GM23338 (cell line): ENCODE measurements around the gene GCNT1. TPM values are rescaled to one million over a fixed set of nuclear protein-coding genes. Genes with fewer than 3 reads are reported as not detected.

Experiments
- ATAC-seq: fragments of 200-7000 bp; cut with Tn5 transposase; 3 replicates; pipeline ENCODE4 v1.9.1; 2020
- DNase-seq: peaks from one replicate; pipeline ENCODE4 v3.0.0-alpha.2; 2015; ENCODE audit warnings: low spot score
- H2AFZ ChIP-seq: fragments of 200-600 bp; sonication (generic); 2 replicates; pipeline ENCODE4 v1.8.0; 2016; ENCODE audit warnings: antibody characterized with exemption, mild to moderate bottlenecking, moderate library complexity
- H3F3A ChIP-seq: fragments of 200-600 bp; sonication (generic); replicated peaks from 2 replicates; pipeline ENCODE4 v1.8.0; 2017; ENCODE audit warnings: antibody characterized with exemption, mixed run types, low read depth
- H3K27ac ChIP-seq: fragments of 200-600 bp; sonication (generic); 2 replicates; pipeline ENCODE4 v1.6.1; 2016; ENCODE audit warnings: low read depth
- H3K27me3 ChIP-seq: fragments of 200-600 bp; sonication (generic); 2 replicates; pipeline ENCODE4 v1.8.0; 2016; ENCODE audit warnings: mild to moderate bottlenecking, mixed run types, moderate library complexity; ENCODE audit not compliant: insufficient read depth
- H3K36me3 ChIP-seq: fragments of 200-600 bp; sonication (generic); 2 replicates; pipeline ENCODE4 v1.8.0; 2016; ENCODE audit warnings: mild to moderate bottlenecking; ENCODE audit not compliant: insufficient read depth
- H3K4me1 ChIP-seq: fragments of 200-600 bp; sonication (generic); 2 replicates; pipeline ENCODE4 v1.8.0; 2016; ENCODE audit warnings: mild to moderate bottlenecking, moderate library complexity; ENCODE audit not compliant: insufficient read depth
- H3K4me2 ChIP-seq: fragments of 200-600 bp; sonication (generic); 2 replicates; pipeline ENCODE4 v1.7.1; 2017; ENCODE audit warnings: mixed run types
- H3K4me3 ChIP-seq: fragments of 200-600 bp; sonication (generic); 2 replicates; pipeline ENCODE4 v1.6.1; 2016; ENCODE audit warnings: mixed run types
- H3K79me2 ChIP-seq: fragments of 200-600 bp; sonication (generic); replicated peaks from 2 replicates; pipeline ENCODE4 v1.8.0; 2017; ENCODE audit warnings: mild to moderate bottlenecking; ENCODE audit not compliant: insufficient read depth
- H3K9me2 ChIP-seq: fragments of 200-600 bp; sonication (generic); 2 replicates; pipeline ENCODE4 v1.8.0; 2017; ENCODE audit not compliant: insufficient read depth
- H4K20me1 ChIP-seq: fragments of 200-600 bp; sonication (generic); replicated peaks from 2 replicates; pipeline ENCODE4 v1.8.0; 2017; ENCODE audit warnings: mild to moderate bottlenecking; ENCODE audit not compliant: insufficient read depth
- H3K27ac Mint-ChIP-seq: 2 replicates; pipeline ENCODE4 v1.8.0; 2020; ENCODE audit warnings: inconsistent platforms, mild to moderate bottlenecking, moderate library complexity, mixed read lengths
- H3K27me3 Mint-ChIP-seq: 3 replicates; pipeline ENCODE4 v1.8.0; 2022; ENCODE audit warnings: low read depth, mild to moderate bottlenecking, moderate library complexity, mixed read lengths, inconsistent platforms; ENCODE audit not compliant: insufficient read depth, poor library complexity
- H3K36me3 Mint-ChIP-seq: 3 replicates; pipeline ENCODE4 v1.8.0; 2021; ENCODE audit warnings: low read depth, mild to moderate bottlenecking, inconsistent platforms, moderate library complexity, mixed read lengths
- H3K4me1 Mint-ChIP-seq: 3 replicates; pipeline ENCODE4 v1.8.0; 2020; ENCODE audit warnings: mild to moderate bottlenecking, inconsistent platforms, mixed read lengths
- H3K4me3 Mint-ChIP-seq: 3 replicates; pipeline ENCODE4 v1.8.0; 2021; ENCODE audit warnings: moderate library complexity, mild to moderate bottlenecking, inconsistent platforms, mixed read lengths
- H3K9me3 Mint-ChIP-seq: 3 replicates; pipeline ENCODE4 v1.8.0; 2020; ENCODE audit warnings: moderate library complexity, mild to moderate bottlenecking, inconsistent platforms, mixed read lengths
- CREB1 ChIP-seq: fragments of 250-450 bp; sonication (Bioruptor Pico); IDR thresholded peaks from 2 replicates; pipeline ENCODE4 v1.5.0; 2020; ENCODE audit warnings: low read depth, mild to moderate bottlenecking, moderate library complexity
- EZH2 ChIP-seq: fragments of 200-600 bp; sonication (generic); IDR thresholded peaks from one replicate; pipeline ENCODE4 v1.8.0; 2017; ENCODE audit warnings: antibody characterized with exemption, mild to moderate bottlenecking, low read depth; ENCODE audit not compliant: unreplicated experiment
- EZH2phosphoT487 ChIP-seq: fragments of 200-600 bp; sonication (generic); IDR thresholded peaks from one replicate; pipeline ENCODE4 v1.8.1; 2018; ENCODE audit warnings: antibody characterized with exemption; ENCODE audit not compliant: unreplicated experiment
- JUNB ChIP-seq: IDR thresholded peaks from one replicate; pipeline ENCODE4 v1.6.1; 2016; ENCODE audit warnings: antibody characterized with exemption; ENCODE audit not compliant: unreplicated experiment
- NANOG ChIP-seq: IDR thresholded peaks from 2 replicates; pipeline ENCODE4 v1.6.1; 2016; ENCODE audit warnings: antibody characterized with exemption, borderline replicate concordance
- POLR2AphosphoS5 ChIP-seq: IDR thresholded peaks from 2 replicates; pipeline ENCODE4 v1.6.1; 2016; ENCODE audit warnings: antibody characterized with exemption, low read depth
- REST ChIP-seq: IDR thresholded peaks from one replicate; pipeline ENCODE4 v1.6.1; 2018; ENCODE audit warnings: antibody characterized with exemption; ENCODE audit not compliant: unreplicated experiment
- STAT1 ChIP-seq: IDR thresholded peaks from one replicate; pipeline ENCODE4 v1.6.1; 2016; ENCODE audit warnings: antibody characterized with exemption; ENCODE audit not compliant: unreplicated experiment
- ZNF114 ChIP-seq: fragments of 250-450 bp; sonication (Bioruptor Pico); IDR thresholded peaks from 2 replicates; pipeline ENCODE4 v1.5.0; 2020; ENCODE audit warnings: mild to moderate bottlenecking, moderate library complexity
- ZNF331 ChIP-seq: fragments of 250-450 bp; sonication (Bioruptor Pico); IDR thresholded peaks from 2 replicates; pipeline ENCODE4 v1.5.0; 2020; ENCODE audit warnings: low read depth, mild to moderate bottlenecking, moderate library complexity
- ZNF462 ChIP-seq: fragments of 250-450 bp; sonication (Bioruptor Pico); IDR thresholded peaks from 2 replicates; pipeline ENCODE4 v1.5.0; 2020; ENCODE audit warnings: mild to moderate bottlenecking, moderate library complexity
- polyA plus RNA-seq: library from polyadenylated mRNA; unstranded; fragments of >200 nt; fragmentation: Nextera tagmentation; extraction: Ambion mirVana; gene quantifications from 2 replicates; pipeline ENCODE4 v1.2.1, GENCODE V29; 2016
- total RNA-seq: library from RNA; depleted of rRNA; stranded (reverse); fragments of >200 nt; shearing (Covaris generic); gene quantifications from 2 replicates; pipeline ENCODE4 v1.2.3, GENCODE V29; 2014
- TF ChIP-seq, protein P1 (sequence below), 2 experiments: fragments of 200-600 bp in 1 of 2; sonication (generic) in 1 of 2; conservative IDR thresholded peaks; 2 replicates each; pipeline versions ENCODE4 v1.5.1 to v1.6.1; 2016 to 2017; ENCODE audit warnings: antibody characterized with exemption in 2 of 2, low read depth in 2 of 2, mild to moderate bottlenecking in 2 of 2, moderate library complexity in 1 of 2

Gene GCNT1
- total and polyA plus RNA-seq, 2 experiments from 2014 or later, result 4.2 to 11.4 TPM

DNA sequence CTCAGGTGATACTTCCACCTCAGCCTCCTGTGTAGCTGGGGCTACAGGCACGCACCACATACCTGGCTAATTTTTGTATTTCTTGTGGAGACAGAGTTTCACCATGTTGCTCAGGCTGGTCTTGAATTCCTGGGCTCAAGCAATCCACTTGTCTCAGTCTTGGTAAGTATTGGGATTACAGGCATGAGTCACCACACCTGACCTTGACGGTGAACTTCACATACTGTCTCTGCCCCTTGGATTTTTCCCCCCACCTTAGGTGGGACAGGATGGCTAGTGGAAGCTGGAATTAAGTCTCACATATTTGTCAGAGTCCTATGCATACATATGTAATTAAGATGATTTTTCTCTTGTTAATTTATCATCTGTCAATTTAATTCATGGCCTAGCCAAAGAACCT, 43.8 kb upstream of the GCNT1 start (continued):
- TF ChIP-seq ZNF462 (CRISPR knock-in tag), result no peak

DNA sequence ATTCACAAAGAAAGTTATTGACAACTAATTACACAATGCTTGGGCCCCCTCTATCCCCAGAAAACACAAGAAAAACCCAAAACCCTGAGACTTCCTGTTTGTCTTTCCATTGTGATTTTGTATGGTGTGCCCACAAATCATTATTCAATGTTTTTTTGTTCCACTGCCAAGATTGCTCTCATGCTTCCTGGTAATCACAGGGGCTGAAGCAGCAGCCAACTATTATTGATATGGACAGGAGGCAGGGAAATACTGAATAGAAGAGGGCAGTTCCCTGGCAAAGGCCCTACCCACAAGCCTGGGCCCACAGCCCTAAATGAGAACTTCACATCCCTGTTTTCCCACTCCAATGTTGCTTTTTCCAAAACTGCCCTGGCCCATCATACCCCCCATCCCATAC, 43.3 kb upstream of the GCNT1 start:
- H3K27ac ChIP-seq, result no peak overlapping the region
- 0 out of 3 replicates have a peak, but pooled peaks cover 7% of the 10 kb centered on the region for H3K36me3 Mint-ChIP-seq
- no peaks in the 10 kb centered on the region for H3K27me3 ChIP-seq
- H3K4me1 Mint-ChIP-seq, result peaks cover 28% of the 10 kb centered on the region
- no peaks in the 10 kb centered on the region for H3K79me2 ChIP-seq
- H3F3A ChIP-seq, result no peaks in the 10 kb centered on the region
- no peak for DNase-seq
- no peak overlapping the region for H3K4me3 ChIP-seq
- no peak overlapping the region for H3K27ac Mint-ChIP-seq
- H4K20me1 ChIP-seq, result no peaks in the 10 kb centered on the region
- no peak overlapping the region for H3K4me2 ChIP-seq
- H3K4me1 ChIP-seq, result peaks cover 16% of the 10 kb centered on the region
- no peaks in the 10 kb centered on the region for H3K36me3 ChIP-seq
- no peaks in the 10 kb centered on the region for H3K9me2 ChIP-seq
- no peak overlapping the region for H3K4me3 Mint-ChIP-seq
- no peak overlapping the region for H2AFZ ChIP-seq
- peaks cover 4% of the 10 kb centered on the region for H3K27me3 Mint-ChIP-seq
- H3K9me3 Mint-ChIP-seq, result peaks cover 7% of the 10 kb centered on the region; the same call in 1 of the 3 replicates
- ATAC-seq, result no peak
- no peak for TF ChIP-seq EZH2
- no peak for TF ChIP-seq JUNB
- TF ChIP-seq NANOG, result no peak
- no peak for TF ChIP-seq REST
- no peak for TF ChIP-seq EZH2phosphoT487
- TF ChIP-seq ZNF331 (CRISPR knock-in tag), result no peak
- no peak for TF ChIP-seq STAT1
- TF ChIP-seq, protein P1, sequence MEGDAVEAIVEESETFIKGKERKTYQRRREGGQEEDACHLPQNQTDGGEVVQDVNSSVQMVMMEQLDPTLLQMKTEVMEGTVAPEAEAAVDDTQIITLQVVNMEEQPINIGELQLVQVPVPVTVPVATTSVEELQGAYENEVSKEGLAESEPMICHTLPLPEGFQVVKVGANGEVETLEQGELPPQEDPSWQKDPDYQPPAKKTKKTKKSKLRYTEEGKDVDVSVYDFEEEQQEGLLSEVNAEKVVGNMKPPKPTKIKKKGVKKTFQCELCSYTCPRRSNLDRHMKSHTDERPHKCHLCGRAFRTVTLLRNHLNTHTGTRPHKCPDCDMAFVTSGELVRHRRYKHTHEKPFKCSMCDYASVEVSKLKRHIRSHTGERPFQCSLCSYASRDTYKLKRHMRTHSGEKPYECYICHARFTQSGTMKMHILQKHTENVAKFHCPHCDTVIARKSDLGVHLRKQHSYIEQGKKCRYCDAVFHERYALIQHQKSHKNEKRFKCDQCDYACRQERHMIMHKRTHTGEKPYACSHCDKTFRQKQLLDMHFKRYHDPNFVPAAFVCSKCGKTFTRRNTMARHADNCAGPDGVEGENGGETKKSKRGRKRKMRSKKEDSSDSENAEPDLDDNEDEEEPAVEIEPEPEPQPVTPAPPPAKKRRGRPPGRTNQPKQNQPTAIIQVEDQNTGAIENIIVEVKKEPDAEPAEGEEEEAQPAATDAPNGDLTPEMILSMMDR (conservative IDR thresholded peaks at IDR 0.05; ENCODE audit: low read depth in 2 of 2), result no peak
- no peak for TF ChIP-seq POLR2AphosphoS5
- no peak for TF ChIP-seq CREB1 (CRISPR knock-in tag)
- no peak for TF ChIP-seq ZNF114
